Measurements from ENCODE around the gene RPL36A.

The RPL36A gene

GRCh38 chrX:101377547-101377946 lies 13.3 kb upstream of the RPL36A start:
- TF ChIP-seq GATA3 (IDR thresholded peaks at IDR 0.05; ENCODE audit: low read depth, low read length) (no peak), GATA2 (IDR thresholded peaks at IDR 0.05; ENCODE audit: low read depth, low read length) (no peak)

- TF ChIP-seq GATA2 (IDR thresholded peaks at IDR 0.05; ENCODE audit: low read depth, low read length): no peak
- TF ChIP-seq GATA3 (IDR thresholded peaks at IDR 0.05; ENCODE audit: low read depth, low read length): no peak
Measured at GRCh38 chrX:101383679-101384205, 7.1 kb upstream of the RPL36A start.

- no peak for TF ChIP-seq GATA3 (IDR thresholded peaks at IDR 0.05; ENCODE audit: low read depth, low read length)
- TF ChIP-seq GATA2 (IDR thresholded peaks at IDR 0.05; ENCODE audit: low read depth, low read length): no peak
Measured at GRCh38 chrX:101385026-101385684, 5.7 kb upstream of the RPL36A start.

GRCh38 chrX:101385795-101386541 lies 4.8 kb upstream of the RPL36A start, which contains the start of gene BTK:
TSS of gene BTK (minus strand) at chrX:101386191. CDS start at chrX:101375284, 10,907 bp downstream.
- TF ChIP-seq GATA3 (IDR thresholded peaks at IDR 0.05; ENCODE audit: low read depth, low read length) (no peak), GATA2 (IDR thresholded peaks at IDR 0.05; ENCODE audit: low read depth, low read length) (no peak)

GRCh38 chrX:101386542-101386885 lies 4.3 kb upstream of the RPL36A start:
- no peak for TF ChIP-seq GATA2 (IDR thresholded peaks at IDR 0.05; ENCODE audit: low read depth, low read length)

- TF ChIP-seq GATA2 (IDR thresholded peaks at IDR 0.05; ENCODE audit: low read depth, low read length) (no peak), GATA3 (IDR thresholded peaks at IDR 0.05; ENCODE audit: low read depth, low read length) (no peak)
Measured at GRCh38 chrX:101388604-101389003, 2.2 kb upstream of the RPL36A start.

GRCh38 chrX:101391831-101392230 lies 1.0 kb downstream of the RPL36A start:
- TF ChIP-seq GATA3 (IDR thresholded peaks at IDR 0.05; ENCODE audit: low read depth, low read length) (no peak), GATA2 (IDR thresholded peaks at IDR 0.05; ENCODE audit: low read depth, low read length) (no peak)

- no peak for TF ChIP-seq GATA3 (IDR thresholded peaks at IDR 0.05; ENCODE audit: low read depth, low read length)
- no peak for TF ChIP-seq GATA2 (IDR thresholded peaks at IDR 0.05; ENCODE audit: low read depth, low read length)
Measured at GRCh38 chrX:101393530-101394305, 2.9 kb downstream of the RPL36A start.

GRCh38 chrX:101394372-101394771 lies 3.6 kb downstream of the RPL36A start:
- TF ChIP-seq GATA2 (IDR thresholded peaks at IDR 0.05; ENCODE audit: low read depth, low read length): no peak
- no peak for TF ChIP-seq GATA3 (IDR thresholded peaks at IDR 0.05; ENCODE audit: low read depth, low read length)

GRCh38 chrX:101395789-101396188 lies 5.0 kb downstream of the RPL36A start:
- no peak for TF ChIP-seq GATA3 (IDR thresholded peaks at IDR 0.05; ENCODE audit: low read depth, low read length)
- no peak for TF ChIP-seq GATA2 (IDR thresholded peaks at IDR 0.05; ENCODE audit: low read depth, low read length)

GRCh38 chrX:101397779-101398178 lies 7.0 kb downstream of the RPL36A start:
- TF ChIP-seq GATA3 (IDR thresholded peaks at IDR 0.05; ENCODE audit: low read depth, low read length): no peak
- no peak for TF ChIP-seq GATA2 (IDR thresholded peaks at IDR 0.05; ENCODE audit: low read depth, low read length)

- no peak for TF ChIP-seq GATA2 (IDR thresholded peaks at IDR 0.05; ENCODE audit: low read depth, low read length)
- no peak for TF ChIP-seq GATA3 (IDR thresholded peaks at IDR 0.05; ENCODE audit: low read depth, low read length)
Measured at GRCh38 chrX:101398694-101399093, 7.9 kb downstream of the RPL36A start.

GRCh38 chrX:101399825-101400224 lies 9.0 kb downstream of the RPL36A start:
- no peak for TF ChIP-seq GATA3 (IDR thresholded peaks at IDR 0.05; ENCODE audit: low read depth, low read length)
- no peak for TF ChIP-seq GATA2 (IDR thresholded peaks at IDR 0.05; ENCODE audit: low read depth, low read length)

GRCh38 chrX:101407167-101407747 lies 16.4 kb downstream of the RPL36A start:
- no peak for TF ChIP-seq GATA3 (IDR thresholded peaks at IDR 0.05; ENCODE audit: low read depth, low read length)
- TF ChIP-seq GATA2 (IDR thresholded peaks at IDR 0.05; ENCODE audit: low read depth, low read length): no peak
